Measurements from ENCODE around the gene SNRNP40.
"Not testable (repeated sequence)": the region's sequence is repeated elsewhere in the genome, so short reads cannot be mapped to it uniquely, and the experiment has no call there.

SNRNP40 gene

DNA sequence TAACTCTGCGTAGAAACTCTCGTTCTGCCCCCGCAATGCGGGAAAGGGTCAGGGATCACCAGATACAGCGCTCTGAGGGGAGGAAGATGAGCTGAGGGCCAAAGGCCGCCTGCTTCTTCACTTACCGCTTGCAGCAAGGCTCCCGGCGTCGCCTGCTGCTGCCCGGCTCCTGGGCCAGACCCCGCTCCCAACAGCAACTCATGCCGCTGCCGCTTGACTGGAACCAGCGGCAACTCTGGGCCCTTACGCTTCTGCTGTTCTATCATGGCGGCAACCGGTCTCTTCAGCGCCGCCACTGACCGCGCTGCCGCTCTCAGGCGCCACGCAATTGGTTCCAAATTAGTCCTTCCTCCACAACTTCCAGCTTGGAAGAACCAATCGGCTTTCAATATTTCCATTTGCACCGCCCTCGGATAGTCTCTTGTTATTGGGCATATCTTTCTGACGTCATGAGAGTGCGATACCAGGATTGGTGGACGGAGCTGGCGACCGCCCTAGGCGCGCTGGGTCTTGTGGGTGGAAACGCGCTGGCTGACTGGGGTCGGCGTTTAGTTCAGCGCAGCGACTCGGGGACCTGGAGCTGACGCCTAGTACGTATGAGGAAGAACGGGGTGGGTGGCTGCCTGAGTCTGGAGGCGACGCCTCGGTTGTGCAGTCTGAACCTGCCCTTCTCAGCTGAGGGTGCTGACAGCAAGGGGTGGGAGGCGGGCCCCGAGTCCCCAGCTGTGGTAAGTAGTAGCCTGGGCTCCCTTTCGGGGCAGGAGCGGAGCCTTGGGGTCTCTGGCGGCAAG, at the start of gene SNRNP40, which contains the start of gene ZCCHC17:
Gene SNRNP40, minus strand, starts transcription at position 303 of the 791 bp plus-strand sequence. Its CDS starts 37 bp downstream, at position 266.
Gene ZCCHC17, plus strand, starts transcription at position 547 of the 791 bp plus-strand sequence. CDS start 13,067 bp downstream, outside the sequence.
- FAIRE-seq = peak; percentile 97

DNA sequence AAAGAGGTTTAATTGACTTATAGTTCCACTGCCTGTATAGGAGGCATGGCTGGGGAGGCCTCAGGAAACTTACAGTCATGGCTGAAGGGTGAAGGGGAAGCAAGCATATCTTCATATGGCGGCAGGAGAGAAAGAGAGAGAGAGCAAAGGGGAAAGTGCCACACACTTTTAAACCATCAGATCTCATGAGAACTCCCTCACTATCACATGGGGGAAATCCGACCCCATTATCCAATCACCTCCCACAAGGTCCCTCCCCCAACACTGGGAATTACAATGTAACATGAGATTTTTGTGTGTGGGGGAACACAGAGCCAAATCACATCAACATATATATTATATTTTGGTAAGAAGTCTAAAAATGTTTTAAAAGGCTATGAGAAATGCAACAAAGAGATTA, 49.0 kb upstream of the SNRNP40 start:
- FAIRE-seq = no peak

DNA sequence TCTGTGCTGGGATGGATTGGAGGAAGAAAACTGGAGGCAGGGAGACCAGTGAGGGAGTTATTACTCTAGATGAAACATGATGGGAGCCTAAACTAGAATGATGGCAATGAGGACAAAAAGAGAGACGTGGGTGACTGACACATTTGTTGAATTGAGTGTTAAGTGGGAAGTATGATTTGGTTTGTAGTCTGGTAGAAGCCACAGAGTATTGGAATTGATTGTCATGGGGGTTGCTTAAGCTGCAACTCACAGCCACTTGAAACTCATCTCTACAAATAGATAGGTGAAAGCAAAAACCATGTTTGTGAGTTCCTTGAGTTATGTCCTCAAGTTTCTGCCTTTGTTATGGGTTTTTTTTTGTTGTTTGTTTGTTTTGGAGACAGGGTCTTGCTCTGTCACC, 47.9 kb upstream of the SNRNP40 start:
- FAIRE-seq = no peak

DNA sequence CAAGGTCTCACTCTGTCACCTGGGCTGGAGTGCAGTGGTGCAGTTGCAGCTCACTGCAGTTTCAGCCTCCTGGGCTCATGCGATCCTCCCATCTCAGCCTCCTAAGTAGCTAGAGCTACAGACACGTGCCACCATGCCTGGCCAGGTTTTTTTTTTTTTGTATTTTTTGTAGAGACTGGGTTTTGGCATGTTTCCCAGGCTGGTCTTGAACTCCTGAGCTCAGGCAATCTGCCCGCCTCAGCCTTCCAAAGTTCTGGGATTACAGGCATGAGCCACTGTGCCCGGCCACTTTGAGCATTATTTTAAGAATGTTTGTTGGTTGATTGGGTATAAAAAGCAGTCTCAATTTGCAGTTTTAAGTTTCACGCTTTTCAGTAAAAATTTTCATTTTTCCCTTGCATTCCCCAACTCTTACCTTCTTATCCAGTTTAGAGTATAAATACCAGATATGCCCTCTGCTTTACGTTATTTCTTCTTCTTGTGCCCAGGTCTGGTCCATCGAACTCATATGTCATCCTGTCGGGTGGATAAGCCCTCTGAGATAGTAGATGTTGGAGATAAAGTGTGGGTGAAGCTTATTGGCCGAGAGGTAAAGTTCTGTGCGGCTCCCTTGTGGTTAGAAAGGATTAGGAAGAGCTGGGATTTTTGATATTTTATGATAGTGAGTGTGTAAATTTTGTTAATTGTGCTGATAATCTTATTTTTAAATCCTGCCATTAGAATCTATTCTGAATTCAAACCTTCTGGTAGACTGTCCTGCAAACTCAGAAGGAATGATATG, 40.3 kb upstream of the SNRNP40 start:
- no peak for FAIRE-seq

DNA sequence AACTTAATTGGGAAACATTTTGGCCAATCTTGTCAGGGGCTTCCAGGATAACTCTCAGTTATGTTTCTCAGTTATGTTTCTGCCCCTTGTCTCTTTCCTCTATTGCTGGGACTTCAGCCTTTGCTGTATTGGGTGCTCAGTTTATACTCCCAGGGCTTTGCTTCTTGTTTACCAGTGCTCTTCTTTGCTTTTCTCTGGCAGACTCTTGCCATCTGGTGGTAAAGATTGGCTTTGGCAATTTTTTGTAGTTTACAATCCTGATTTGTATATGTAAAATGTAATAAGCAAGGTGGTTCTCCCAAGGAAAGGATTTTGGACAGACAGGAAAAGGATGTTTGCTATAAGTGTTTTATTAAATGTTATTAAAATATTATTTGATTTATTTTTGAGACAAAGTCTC, 38.4 kb upstream of the SNRNP40 start:
- FAIRE-seq = peak; percentile 74

DNA sequence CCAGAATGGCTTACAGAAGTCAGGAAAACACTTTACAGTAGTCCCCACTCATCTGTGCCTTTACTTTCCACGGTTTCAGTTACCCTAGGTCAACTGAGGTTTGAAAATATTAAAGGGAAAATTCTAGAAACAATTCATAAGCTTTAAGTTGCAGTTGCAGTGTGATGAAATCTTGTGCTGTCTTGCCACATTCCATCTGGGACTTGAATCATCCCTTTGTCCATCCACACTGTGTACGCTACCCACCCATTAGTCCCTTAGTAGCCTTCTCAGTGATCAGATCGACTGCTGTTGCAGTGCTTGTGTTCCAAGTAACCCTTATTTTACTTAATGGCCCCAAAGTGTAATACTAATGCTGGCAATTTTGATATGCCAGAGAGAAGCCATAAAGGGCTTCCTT, 30.8 kb upstream of the SNRNP40 start:
- FAIRE-seq = no peak

DNA sequence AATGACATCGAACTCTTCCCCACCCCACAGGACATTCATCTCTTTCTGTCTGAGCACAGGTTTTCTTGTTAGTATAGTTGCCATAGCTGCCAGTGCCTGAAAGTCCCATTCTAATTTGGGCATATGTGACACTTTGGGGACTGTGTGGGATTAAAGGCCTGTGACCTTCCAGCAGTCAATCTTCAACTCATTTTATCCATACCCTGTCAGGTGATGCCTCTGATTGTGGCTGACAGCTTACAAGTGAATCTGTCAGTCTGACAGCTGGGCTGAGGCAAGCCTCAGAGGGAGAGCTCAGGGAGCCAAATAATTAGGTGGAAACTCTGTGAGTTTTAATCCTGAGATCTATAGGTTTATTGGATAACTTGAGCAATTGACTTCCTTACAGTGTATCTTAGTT, 29.9 kb upstream of the SNRNP40 start:
- no peak for FAIRE-seq

DNA sequence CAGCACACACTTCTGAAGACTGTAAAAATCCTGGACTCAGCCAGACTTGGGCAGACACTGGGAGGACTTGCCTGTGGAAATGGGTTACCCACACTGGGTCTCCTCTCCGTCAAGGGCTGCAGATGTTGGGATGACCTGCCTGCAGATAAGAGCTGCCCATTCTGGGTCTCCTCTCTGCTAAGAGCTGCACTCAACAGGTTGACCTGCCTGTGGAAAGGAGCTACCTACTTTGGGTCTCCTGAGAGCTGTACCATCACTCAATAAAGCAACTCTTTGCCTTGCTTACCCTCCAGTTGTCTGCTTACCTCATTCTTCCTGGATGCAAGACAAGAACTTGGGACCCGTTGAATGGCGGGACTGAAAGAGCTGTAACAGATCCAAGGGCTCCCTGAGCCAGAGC, 28.4 kb upstream of the SNRNP40 start:
- no peak for FAIRE-seq

DNA sequence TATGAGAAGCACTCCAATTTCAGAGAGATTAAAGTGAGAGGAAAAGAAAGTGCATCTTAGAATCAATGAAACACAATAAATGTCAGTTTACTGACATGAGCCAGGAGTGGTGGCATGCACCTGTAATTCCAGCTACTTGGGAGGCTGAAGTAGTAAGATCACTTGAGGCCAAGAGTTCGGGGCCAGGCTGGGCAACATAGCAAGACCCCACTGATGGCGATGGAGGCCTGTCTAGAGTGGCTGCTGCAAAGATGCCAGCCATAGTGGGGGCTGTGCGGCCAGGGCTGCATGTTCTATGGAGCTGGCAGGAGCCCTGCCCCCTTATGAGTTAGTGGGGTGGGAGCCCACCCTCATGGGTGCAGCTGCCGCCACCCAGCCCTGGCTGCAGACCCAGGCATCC, 27.5 kb upstream of the SNRNP40 start:
- no peak for FAIRE-seq

DNA sequence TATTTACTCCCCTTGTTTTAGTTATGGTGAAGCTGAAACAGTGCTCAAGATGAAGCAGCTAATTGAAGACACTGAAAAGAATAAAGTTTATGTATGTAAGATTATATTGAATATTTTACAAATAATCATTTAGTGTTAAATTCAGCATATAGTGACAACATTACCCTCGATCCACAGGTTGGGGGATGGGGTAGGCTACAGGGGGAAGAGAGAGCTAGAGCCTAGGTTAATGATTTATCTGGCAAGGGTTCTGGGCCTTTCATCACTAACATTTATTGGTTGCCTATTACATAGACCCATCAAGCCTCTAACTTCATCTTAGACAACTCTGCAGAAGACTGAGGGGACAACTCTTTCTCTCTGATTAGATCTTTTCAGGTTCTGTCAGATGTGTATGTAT, 21.6 kb upstream of the SNRNP40 start:
- no peak for FAIRE-seq

DNA sequence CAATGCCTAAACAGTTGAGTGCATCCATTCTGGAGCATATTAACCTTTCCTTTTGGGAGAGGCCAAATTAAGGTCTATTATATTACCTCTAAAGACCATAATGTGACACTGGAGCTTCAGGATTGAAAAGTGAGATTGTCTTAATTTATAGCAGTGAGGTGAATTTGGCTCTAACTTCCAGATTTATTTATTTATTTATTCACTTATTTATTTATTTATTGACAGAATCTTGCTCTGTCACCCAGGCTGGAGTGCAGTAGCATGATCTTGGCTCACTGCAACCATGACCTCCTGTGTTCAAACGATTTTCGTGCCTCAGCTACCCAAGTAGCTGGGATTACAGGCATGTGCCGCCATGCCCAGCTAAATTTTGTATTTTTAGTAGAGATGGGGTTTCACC, 19.3 kb upstream of the SNRNP40 start:
- no peak for FAIRE-seq

DNA sequence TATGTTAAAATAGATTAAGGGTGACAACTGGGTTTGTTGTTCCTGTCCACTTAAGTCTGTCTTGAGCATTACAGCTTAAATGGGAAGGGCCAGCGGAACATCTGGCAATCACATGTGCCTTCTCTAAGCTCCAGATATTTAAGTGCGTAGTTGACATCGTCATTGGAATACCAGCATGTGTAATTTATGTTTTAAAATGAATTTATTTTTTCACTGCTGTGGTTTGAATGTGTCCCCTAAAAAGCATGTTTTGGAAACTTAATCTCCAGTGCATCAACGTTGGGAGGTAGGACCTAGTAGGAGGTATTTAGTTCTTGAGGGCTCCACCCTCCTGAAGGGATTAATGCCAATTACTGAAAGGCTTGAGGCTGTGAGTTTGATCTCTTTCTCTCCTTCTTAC, 13.6 kb upstream of the SNRNP40 start:
- FAIRE-seq = no peak

DNA sequence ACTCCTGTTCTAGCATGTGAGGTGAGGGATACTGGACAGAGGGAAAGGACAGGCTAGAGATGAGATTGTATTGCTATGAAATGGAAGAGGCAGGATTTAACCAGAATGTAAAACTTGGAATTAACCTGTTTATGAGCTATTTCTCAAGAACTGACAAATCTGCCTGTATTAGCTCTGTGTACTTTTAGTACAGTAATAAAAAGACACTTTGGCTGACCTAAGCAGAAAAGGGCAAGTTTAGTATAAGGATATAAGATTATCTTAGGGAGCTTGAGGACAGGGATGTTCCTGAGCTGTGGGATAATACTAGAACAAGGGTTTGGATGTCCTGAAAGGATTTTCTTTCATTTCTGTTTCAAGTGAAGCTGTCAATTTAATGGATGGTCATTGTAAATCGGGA, 11.4 kb upstream of the SNRNP40 start:
- no peak for FAIRE-seq

DNA sequence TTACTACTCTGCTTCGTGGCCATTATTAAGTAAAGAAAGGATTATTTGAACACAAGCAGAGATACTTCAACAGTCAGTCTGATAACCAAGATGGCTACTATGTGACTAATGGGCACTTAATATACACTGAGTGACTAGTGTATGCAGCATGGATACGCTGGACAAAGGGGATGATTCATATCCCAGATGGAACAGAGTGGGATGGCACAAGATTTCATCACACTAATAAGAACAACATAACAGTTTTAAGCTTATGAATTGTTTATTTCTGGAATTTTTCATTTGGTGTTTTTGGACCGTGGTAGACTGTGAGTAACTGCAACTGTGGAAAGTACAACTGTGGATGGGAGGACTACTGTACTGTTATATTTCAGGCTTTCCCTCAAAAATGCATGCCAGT, 9.7 kb upstream of the SNRNP40 start:
- no peak for FAIRE-seq

DNA sequence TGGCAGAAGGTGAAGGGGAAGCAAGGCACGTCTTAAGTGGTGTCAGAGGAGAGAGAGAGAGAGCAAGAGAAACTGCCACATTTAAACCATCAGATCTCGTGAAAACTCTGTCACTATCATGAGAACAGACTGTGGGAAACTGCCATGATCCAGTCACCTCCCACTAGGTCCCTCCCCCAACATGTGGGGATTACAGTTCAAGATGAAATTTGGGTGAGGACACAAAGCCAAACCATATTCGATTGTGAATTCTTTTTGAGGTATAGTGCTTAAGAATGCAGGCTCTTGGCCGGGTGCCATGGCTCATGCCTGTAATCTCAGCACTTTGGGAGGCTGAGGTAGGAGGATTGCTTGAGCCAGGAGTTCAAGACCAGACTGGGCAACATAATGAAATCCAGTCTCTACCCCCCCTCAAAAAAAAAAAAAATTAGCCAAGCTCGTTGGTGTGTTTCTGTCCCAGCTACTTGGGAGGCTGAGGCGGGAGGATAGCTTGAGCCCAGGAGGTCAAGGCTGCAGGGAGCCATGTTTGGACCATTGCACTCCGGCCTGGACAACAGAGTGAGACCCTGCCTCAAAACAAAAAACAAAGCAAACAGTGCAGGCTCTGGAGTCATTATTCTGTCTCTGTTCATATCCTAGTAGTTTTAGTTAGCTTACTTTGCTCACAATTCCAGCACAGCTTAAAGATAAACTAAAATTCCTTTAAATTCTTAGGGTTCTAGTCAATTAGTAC, 6.3 kb upstream of the SNRNP40 start:
- FAIRE-seq = no peak

DNA sequence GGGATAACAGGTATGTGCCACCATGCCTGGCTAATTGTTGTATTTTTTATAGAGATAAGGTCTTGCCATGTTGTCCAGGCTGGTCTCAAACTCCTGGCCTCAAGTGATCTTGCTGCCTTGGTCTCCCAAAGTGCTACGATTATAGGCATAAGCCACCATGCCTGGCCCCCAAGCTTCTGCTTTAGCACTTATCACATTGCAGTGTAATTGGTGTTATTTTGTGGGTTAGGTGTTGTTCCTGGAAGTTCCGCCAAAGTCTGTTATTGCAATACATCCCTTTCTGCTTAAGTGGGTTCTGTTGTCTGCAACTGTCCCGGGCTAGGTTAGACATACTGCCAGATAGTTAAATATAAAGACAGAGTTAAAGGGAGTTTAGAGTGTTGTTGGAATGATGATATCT, 3.6 kb upstream of the SNRNP40 start:
- FAIRE-seq = no peak

DNA sequence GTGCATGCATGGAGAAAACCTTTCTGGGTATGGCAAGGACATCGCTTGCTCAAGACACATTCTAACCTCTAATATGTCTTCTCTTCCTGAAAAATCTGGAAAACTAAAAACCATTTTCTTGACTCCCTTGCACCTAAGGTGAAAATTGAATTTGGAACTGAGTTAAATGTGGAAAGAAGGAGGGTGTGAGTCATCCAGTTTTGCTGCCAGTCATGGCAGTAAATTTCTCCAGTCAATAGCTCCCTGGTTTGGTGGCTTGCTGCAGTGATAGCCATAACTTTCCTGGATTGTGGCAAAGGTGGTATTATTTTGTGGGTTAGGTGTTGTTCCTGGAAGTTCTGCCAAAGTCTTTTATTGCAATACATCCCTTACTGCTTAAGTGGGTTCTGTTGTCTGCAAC, 2.8 kb upstream of the SNRNP40 start:
- no peak for FAIRE-seq

DNA sequence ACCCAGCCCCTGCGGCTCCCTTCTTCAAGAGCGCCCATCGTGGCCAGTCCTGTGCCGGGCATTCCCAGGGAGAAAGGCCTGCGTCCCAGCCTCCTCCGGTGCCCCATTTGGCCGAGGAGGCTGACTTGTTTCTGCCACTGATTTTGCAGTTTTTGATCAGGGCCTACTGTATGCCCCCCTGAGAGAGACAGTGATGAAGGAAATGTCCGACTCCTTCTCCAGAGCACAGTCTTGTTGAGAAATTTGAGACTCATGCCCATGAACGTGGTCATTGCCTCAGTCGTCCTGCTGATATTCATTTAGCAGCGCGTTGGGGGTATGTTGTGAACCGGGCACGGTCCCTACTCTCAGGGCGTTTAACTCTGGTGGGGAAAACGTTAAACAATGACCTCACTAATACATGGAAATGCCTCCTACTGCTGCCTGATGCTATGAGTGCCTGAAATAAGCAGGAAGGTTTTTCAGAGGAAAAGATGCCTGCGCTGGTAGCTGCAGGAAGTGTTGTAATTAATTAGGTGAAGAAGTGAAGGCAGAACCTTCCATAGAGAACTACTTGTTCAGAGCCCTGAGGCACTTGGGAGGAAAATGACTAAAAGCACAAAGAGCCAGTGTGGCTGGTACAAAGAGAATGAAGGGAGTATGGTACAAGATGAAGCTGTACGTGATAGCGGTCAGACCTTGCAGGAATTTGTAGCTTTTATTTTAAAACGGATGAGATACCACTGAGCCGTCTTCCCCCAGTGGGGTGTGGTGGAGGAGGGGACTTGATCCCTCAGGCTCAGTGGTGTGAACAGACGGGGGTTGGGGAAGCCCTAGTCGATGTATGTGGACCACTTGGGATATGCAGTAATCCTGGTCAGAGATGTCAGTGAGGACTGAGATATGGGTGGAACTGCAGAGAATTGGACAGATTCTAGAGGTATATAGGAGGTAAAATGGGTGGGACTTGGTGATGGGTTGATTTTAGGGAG, 974 bp upstream of the SNRNP40 start:
- FAIRE-seq = no peak

DNA sequence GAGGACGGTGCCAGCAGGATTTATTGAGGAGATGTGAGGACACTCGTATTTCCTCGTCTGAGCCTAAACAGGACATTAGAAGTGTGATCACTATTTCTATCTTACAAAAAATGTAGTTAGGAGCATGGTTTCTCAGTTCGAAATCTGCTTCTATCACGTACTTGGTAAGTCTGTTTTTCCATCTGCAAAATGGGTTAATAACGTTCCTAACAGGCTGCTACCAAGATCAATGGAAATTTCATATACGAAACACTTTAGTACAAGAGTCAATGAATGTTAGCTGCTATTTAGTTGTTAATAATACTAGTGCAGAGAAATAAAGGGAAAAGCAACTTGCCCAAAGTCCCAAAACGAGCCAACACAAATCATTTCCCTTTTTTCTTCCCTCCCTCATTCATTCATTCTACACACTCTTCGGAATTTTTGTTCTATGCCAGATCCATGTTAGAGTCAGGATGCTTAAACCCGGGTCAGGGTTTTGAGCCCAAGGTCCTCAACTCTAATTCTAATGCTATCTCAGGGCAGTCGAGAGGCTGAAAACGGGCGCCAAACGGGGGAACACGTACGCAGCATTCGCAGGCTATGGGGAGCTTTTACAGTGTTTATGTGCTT, 608 bp downstream of the SNRNP40 start:
- no peak for FAIRE-seq

DNA sequence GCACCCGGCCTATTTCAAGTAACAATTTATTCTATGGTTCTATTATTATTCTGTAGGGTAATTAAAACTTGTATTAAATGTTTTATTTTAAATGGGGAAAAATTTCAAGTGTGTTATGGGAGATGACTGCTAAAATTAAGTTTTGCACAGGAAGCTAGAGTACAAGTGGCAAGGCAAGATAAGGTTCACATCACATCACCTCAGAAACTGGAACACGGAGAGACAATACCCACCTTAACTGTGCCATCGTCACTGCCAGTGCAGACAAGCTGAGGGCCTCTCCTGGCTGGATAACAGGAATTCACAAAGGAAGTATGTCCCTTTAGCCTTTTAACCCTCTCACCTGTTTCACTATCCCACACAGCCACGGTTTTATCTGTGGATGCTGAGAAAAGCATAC, 7.6 kb downstream of the SNRNP40 start:
- no peak for FAIRE-seq

DNA sequence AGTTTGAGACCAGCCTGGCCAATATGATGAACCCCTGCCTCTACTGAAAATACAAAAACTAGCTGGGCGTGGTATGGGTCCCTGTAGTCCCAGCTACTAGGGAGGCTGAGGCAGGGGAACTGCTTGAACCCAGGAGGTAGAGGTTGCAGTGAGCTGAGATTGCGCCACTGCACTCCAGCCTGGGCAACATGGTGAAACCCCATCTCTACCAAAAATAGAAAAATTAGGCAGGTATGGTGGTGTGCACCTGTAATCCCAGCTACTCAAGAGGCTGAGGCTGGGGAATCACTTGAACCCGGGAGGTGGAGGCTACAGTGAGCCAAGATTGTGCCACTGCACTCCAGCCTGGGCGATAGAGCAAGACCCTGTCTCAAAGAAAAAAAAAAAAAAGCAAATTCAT, 8.8 kb downstream of the SNRNP40 start:
- not testable (repeated sequence) for FAIRE-seq

DNA sequence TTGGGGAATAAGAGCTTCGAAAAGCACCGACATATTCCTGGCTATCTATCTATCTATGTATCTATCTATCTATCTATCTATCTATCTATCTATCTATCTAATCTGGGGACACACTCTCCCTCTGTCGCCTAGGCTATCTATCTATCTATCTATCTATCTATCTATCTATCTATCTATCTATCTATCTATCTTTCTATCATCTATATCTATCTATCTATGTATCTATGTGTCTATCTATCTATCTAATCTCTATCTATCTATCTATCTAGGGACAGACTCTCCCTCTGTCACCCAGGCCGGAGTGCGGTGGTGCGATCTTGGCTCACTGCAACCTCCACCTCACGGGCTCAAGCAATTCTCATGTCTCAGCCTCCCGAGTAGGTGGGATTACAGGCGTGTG, 14.2 kb downstream of the SNRNP40 start:
- FAIRE-seq = not testable (repeated sequence)
